ENCODE measurements around the gene ARMS2. TPM values are rescaled to one million over a fixed set of nuclear protein-coding genes. Genes with fewer than 3 reads are reported as not detected.

The ARMS2 gene, protein sequence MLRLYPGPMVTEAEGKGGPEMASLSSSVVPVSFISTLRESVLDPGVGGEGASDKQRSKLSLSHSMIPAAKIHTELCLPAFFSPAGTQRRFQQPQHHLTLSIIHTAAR
- polyA plus RNA-seq, result not detected

DNA sequence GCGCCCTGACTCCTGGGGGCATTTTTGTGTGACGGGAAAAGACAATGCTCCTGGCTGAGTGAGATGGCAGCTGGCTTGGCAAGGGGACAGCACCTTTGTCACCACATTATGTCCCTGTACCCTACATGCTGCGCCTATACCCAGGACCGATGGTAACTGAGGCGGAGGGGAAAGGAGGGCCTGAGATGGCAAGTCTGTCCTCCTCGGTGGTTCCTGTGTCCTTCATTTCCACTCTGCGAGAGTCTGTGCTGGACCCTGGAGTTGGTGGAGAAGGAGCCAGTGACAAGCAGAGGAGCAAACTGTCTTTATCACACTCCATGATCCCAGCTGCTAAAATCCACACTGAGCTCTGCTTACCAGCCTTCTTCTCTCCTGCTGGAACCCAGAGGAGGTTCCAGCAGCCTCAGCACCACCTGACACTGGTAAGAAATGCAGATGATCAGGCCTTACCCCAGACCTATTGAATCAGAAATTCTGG is at the start of gene ARMS2:
Gene ARMS2 (plus strand): TSS at position 51 of the 478 bp plus-strand sequence. CDS start 75 bp downstream, at position 126.
- WGBS, 3 donors, result 81 to 83% (median 82%) methylated on average over 6 to 7 of the region's 7 CpGs
- no peak within 1 kb of the TSS for H3K27ac ChIP-seq (ENCODE audit: low read depth, low read length)

DNA sequence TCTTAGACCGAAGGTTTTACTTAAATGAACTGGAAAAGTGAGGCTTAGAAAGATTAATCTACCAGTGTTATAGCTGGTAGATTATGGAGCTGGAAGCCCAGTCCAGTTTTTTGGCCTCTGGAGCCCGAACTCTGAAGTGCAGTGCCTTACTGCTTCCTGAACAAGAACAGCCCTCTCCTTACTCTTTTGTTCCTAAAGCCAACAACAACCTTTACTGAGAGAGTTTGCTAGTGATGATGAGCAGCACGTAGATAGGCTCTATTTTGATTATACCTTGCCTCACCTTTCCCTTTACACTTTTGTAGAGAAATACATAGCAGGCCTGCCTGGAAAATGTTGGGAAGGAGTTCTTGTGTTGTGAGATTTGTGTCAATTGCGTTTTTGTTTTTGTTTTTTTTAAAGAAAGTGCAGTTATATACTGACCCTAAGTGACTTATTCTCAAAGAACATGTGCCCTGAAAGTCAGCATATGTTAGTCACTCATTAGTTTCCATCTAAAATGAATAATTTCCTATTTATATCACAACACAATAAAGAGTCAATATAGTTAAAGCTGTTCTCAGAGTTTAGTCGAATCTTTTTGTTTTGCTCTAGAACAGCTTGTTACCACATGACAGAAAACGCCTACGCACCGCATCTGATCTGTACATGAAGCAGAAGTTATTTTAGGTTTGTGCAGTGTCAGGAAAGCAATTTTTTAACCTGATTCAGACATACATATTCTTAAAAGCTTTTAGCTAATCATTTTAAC is 46.9 kb upstream of the ARMS2 start:
- WGBS, 3 donors, result 63 to 67% (median 64%) methylated on average over 8 of the region's 8 CpGs
- no peak overlapping the region for H3K27ac ChIP-seq (ENCODE audit: low read depth, low read length)

GRCh38 chr10:122413327-122413726 is 41.1 kb upstream of the ARMS2 start:
- H3K27ac ChIP-seq (ENCODE audit: low read depth, low read length), result no peak overlapping the region

DNA sequence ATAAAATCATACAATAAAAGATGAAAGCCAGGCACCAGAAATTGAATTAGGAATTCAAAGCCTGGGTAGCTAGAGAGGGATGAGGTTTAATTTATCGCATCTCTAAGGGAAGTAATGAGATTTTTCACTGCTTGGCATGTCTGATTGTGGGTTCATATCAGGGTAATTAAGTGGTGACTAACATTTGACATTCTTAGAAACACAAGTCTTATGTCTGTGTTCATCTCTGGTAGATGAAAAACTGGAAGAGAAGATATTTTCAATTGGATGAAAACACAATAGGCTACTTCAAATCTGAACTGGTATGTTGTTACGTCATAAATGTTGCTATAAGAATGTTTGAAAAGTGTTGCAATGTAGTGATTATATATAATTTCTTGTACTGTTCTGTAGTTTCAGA is 36.8 kb upstream of the ARMS2 start:
- 85 to 97% (median 88%) methylated on average over 2 of the region's 2 CpGs for WGBS, 3 donors
- no peak overlapping the region for H3K27ac ChIP-seq (ENCODE audit: low read depth, low read length)

- H3K27ac ChIP-seq (ENCODE audit: low read depth, low read length), result no peak overlapping the region
- whole genome bisulfite sequencing, 3 donors, result 85 to 90% (median 88%) methylated on average over 1 of the region's 1 CpG
Observed at GRCh38 chr10:122419016-122419415, 35.4 kb upstream of the ARMS2 start.

- 63 to 81% (median 65%) methylated on average over 3 of the region's 3 CpGs for WGBS, 3 donors
- H3K27ac ChIP-seq (ENCODE audit: low read depth, low read length), result no peak overlapping the region
Observed at GRCh38 chr10:122419876-122420623, 34.4 kb upstream of the ARMS2 start.

- WGBS, 3 donors, result 88 to 97% (median 94%) methylated on average over 3 of the region's 3 CpGs
- no peak overlapping the region for H3K27ac ChIP-seq (ENCODE audit: low read depth, low read length)
Observed at GRCh38 chr10:122420624-122421007, 33.8 kb upstream of the ARMS2 start.

GRCh38 chr10:122421054-122421625 is 33.3 kb upstream of the ARMS2 start:
- WGBS, 3 donors, result 76 to 84% (median 80%) methylated on average over 3 of the region's 3 CpGs
- H3K27ac ChIP-seq (ENCODE audit: low read depth, low read length), result no peak overlapping the region

DNA sequence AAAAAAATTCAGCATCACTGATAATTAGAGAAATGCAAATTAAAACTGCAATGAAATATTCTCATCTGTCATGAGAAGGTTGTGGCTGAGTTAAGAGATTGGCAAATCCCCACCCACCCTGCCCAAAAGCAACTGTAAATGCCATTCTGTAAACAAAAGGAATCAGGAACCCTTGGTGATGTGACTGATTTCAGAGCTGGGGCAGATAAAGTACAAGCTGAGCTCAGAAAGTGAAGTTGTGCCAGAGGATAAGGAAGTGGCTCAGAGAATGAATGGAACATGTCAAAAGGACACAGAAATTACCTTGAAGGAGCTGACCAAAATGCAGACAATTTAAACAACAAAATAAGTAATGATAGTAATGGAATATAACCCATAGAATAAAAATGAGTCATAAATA is 32.7 kb upstream of the ARMS2 start:
- H3K27ac ChIP-seq (ENCODE audit: low read depth, low read length), result no peak overlapping the region

GRCh38 chr10:122422266-122422989 is 32.0 kb upstream of the ARMS2 start:
- no peak overlapping the region for H3K27ac ChIP-seq (ENCODE audit: low read depth, low read length)
- whole genome bisulfite sequencing, 3 donors, result 66 to 86% (median 78%) methylated on average over 5 of the region's 5 CpGs

GRCh38 chr10:122424059-122424458 is 30.4 kb upstream of the ARMS2 start:
- WGBS, 3 donors, result 87 to 92% (median 91%) methylated on average over 2 of the region's 2 CpGs
- H3K27ac ChIP-seq (ENCODE audit: low read depth, low read length), result no peak overlapping the region

DNA sequence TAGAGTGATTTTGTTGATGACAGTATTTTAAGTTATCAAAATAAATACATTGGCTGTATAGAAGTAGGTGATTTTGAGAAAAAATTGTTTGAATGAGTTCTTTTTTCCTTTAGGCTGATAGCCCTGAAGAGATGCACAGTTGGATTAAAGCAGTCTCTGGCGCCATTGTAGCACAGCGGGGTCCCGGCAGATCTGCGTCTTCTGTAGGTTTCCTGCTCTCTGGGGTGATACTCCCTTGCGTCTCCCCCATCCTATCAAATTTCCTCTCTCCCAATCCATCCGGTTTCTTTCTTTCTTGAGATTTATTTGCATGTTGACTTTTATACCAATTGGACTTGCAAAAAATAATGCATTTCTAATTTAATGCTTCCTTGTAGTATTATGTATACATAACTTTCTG is 27.6 kb upstream of the ARMS2 start:
- no peak overlapping the region for H3K27ac ChIP-seq (ENCODE audit: low read depth, low read length)
- WGBS, 3 donors, result 86 to 98% (median 90%) methylated on average over 6 of the region's 6 CpGs

GRCh38 chr10:122427280-122427679 is 27.2 kb upstream of the ARMS2 start:
- 52 to 70% (median 66%) methylated on average over 2 of the region's 2 CpGs for WGBS, 3 donors
- no peak overlapping the region for H3K27ac ChIP-seq (ENCODE audit: low read depth, low read length)

GRCh38 chr10:122435212-122435827 is 19.1 kb upstream of the ARMS2 start:
- 30 to 33% (median 32%) methylated on average over 3 of the region's 3 CpGs for WGBS, 3 donors
- H3K27ac ChIP-seq (ENCODE audit: low read depth, low read length), result no peak overlapping the region

DNA sequence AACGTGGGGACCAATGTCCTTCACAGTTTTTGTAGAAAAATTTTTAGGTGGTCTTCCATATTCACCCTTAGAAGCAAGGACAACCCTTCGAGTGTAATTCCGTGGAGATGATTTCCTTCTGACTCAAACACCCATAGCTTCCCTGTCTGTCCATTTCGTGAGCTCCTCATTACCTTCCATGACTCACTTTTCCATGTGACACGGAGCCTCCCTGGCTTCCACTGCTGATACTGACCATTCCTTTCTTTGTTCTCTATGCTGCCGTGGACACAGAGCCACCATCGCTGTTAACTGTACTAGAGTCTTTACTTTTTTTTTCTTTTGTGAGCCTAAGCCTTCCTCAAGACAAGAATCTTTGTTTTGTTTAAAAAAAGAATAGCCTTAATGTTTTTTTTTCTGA is 12.5 kb upstream of the ARMS2 start:
- 82 to 87% (median 85%) methylated on average over 7 of the region's 7 CpGs for WGBS, 3 donors
- no peak overlapping the region for H3K27ac ChIP-seq (ENCODE audit: low read depth, low read length)

- 83 to 91% (median 88%) methylated on average over 1 of the region's 1 CpG for WGBS, 3 donors
- no peak overlapping the region for H3K27ac ChIP-seq (ENCODE audit: low read depth, low read length)
Observed at GRCh38 chr10:122445469-122445868, 9.0 kb upstream of the ARMS2 start.

DNA sequence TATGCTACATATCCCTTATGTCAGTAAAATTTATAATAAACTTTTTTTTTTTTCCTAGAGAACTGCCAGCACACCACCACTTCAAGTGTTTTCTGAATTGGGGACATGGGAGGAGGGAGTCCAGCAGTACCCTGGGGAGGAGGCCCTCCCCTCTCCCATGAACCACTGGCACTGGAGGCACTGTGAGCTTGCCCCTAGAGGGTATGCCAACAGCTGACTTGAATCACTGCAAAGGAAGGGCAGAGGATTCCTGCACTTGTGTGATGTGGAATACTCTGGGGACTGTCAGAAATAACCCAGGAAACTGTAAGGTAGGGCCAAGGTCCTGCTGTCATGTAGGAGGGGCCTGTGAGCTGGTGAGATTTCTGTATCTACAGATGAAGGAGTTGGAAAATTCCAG is 8.5 kb upstream of the ARMS2 start:
- H3K27ac ChIP-seq (ENCODE audit: low read depth, low read length), result no peak overlapping the region

DNA sequence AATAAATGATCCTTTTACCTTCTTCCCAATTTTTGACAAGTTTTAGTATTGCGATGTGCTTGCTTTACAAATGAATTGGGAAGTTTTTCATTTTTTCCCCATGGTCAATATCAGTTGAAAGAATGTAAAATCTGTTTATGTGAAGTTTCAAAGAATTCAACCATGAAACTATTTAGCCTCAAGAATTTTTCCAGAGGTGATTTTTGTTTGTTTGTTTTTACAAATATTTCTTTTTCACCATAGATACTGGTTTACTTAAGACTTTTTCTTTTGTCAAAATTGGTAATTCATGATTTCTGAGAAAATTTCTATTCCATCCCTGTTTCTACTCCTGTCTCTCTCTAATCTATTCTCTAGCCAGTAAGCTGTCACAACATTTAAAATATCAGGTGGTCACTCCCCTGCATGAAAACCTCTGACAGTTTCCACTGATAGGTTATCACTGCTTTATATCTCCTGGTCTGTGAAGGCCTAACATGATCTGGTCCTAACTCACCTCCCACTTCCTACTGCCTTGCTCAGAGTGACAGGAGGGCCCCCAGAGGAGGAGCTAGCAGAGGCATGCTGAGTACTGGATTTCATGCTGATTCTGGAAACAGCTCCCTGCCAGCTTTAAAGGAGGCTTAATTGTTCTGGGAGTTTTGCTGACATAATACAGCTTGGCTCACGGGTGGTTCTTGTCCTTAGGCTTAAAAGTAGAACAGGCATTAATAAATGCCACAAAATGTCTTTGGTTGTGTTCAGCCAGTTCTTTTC is 7.6 kb upstream of the ARMS2 start:
- 70 to 81% (median 73%) methylated on average over 2 of the region's 2 CpGs for WGBS, 3 donors
- no peak overlapping the region for H3K27ac ChIP-seq (ENCODE audit: low read depth, low read length)

All from adipose tissue (tissue), 3 donors.